A549 treated with Hydrocortisone at 1 μM for 4 hours (cell line): Measurements from ENCODE around the gene IL18BP. TPM values are rescaled to one million over a fixed set of nuclear protein-coding genes. Genes with fewer than 3 reads are reported as not detected.

Experiments used
- total RNA-seq: library from RNA; stranded (reverse); fragments of 200-300 nt; extraction: Qiagen RNA extraction; gene quantifications from 5 replicates; pipeline ENCODE4 v1.2.3, GENCODE V29; 2022

Gene IL18BP
- 2.4 to 3.5 TPM (median 2.8 TPM) in 5 replicates for total RNA-seq

DNA sequence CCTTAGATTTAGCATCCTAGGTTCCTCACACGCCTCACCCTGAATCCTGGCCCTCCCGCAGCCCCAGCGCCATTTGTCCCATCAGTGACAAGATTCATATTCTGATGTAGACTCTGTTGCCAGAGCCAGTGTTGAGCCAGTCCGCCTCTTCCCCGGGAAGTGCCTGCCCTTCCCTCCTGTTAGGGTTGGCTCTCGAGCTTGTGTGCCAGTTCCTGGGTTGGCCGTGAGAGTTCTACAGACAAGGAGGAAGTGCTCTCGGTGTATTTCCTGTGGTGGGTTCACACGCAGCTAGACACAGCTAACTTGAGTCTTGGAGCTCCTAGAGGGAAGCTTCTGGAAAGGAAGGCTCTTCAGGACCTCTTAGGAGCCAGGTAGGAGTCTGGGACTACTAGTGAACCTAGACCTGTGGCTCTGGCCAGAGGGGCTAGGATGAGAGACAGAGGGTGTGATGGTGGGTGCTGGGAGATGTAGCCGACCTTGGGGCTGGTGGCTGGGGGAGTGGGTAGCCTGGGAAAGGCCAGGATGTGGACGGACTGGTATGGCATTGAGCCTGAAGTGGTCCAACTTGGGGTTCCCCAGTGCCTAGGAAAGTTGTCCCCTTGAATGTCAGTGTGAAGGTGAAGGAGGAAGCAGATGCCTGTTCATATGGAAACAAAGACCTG lies at the start of gene IL18BP:
Gene IL18BP, plus strand, starts transcription at position 261 of the 662 bp plus-strand sequence. CDS start 1,076 bp downstream, outside the sequence.

Other genes starting within 250 kb of the IL18BP start
- gene DEFB108B, start 165.7 kb upstream of the IL18BP start, total RNA-seq, result not detected in 5 replicates
- not detected in 5 replicates for gene DEFB131B, start 120.5 kb upstream of the IL18BP start, total RNA-seq
- 2.4 to 4.2 TPM (median 3.3 TPM) in 5 replicates for gene XNDC1N, start 70.3 kb upstream of the IL18BP start, total RNA-seq
- 42.9 to 55.1 TPM (median 47.6 TPM) in 5 replicates for gene RNF121, start 69.9 kb upstream of the IL18BP start, total RNA-seq
- 51.8 to 68.5 TPM (median 64.2 TPM) in 5 replicates for gene NUMA1, start 81.6 kb downstream of the IL18BP start, total RNA-seq
- gene LRRC51, start 81.9 kb downstream of the IL18BP start, total RNA-seq, result 6.1 to 10.9 TPM (median 8.4 TPM) in 5 replicates
- 119 to 153 TPM (median 143 TPM) in 5 replicates for gene LAMTOR1, start 104.4 kb downstream of the IL18BP start, total RNA-seq
- not detected in 5 replicates for gene TOMT, start 107.0 kb downstream of the IL18BP start, total RNA-seq
- 69.2 to 92.6 TPM (median 84.6 TPM) in 5 replicates for gene ANAPC15, start 113.8 kb downstream of the IL18BP start, total RNA-seq
- gene FOLR3, start 136.8 kb downstream of the IL18BP start, total RNA-seq, result 0.22 TPM in 1 of 5 replicates, not detected in the others
- gene FOLR1, start 193.2 kb downstream of the IL18BP start, total RNA-seq, result 0.14 TPM in 1 of 5 replicates, not detected in the others
- gene FOLR2, start 217.9 kb downstream of the IL18BP start, total RNA-seq, result not detected in 5 replicates
- 58.6 to 72.2 TPM (median 68.1 TPM) in 5 replicates for gene INPPL1, start 225.9 kb downstream of the IL18BP start, total RNA-seq
- gene PHOX2A, start 245.3 kb downstream of the IL18BP start, total RNA-seq, result not detected in 5 replicates